Liver (tissue), 3 donors: ENCODE results near the gene MDH1B.

Experiments used
- CTCF ChIP-seq: fragments of 150-350 bp; IDR thresholded peaks from 2 replicates; pipeline ENCODE4 v1.5.1; 2017; ENCODE audit warnings: improper control_type of control experiment, low read depth, low read length; ENCODE audit not compliant: missing input control
- HNF4A ChIP-seq, 2 donors: conservative IDR thresholded peaks; 2 replicates each; pipeline ENCODE4 v1.6.1; 2016; ENCODE audit warnings: antibody characterized with exemption in 2 of 2, mild to moderate bottlenecking in 2 of 2
- HNF4G ChIP-seq: IDR thresholded peaks from 2 replicates; pipeline ENCODE4 v1.6.1; 2016; ENCODE audit warnings: antibody characterized with exemption
- MAX ChIP-seq: IDR thresholded peaks from 2 replicates; pipeline ENCODE4 v1.6.1; 2016; ENCODE audit warnings: antibody characterized with exemption
- RAD21 ChIP-seq, 2 donors: IDR thresholded peaks; 2 replicates each; pipeline ENCODE4 v1.6.1; 2016; ENCODE audit warnings: antibody characterized with exemption in 2 of 2, mild to moderate bottlenecking in 2 of 2
- SP1 ChIP-seq: IDR thresholded peaks from 2 replicates; pipeline ENCODE4 v1.6.1; 2018; ENCODE audit warnings: antibody characterized with exemption, mild to moderate bottlenecking
- donor health status: healthy.
- donor health status: healthy.

- TF ChIP-seq HNF4A (conservative IDR thresholded peaks at IDR 0.05), result no peak
- TF ChIP-seq CTCF, result no peak
- TF ChIP-seq HNF4G, result no peak
- TF ChIP-seq MAX, result no peak
- TF ChIP-seq SP1, result no peak
- TF ChIP-seq RAD21 (IDR thresholded peaks at IDR 0.05), result no peak
Measured at GRCh38 chr2:206798000-206798399, 32.9 kb upstream of the MDH1B start.
